HEK293 (cell line): ENCODE results near the gene DMKN.

Experiments
- ZNF157 ChIP-seq: fragments of 450-650 bp; formaldehyde crosslinking; IDR thresholded peaks from 2 replicates; pipeline ENCODE4 v1.5.1; 2016; ENCODE audit warnings: missing biosample characterization, missing genetic modification characterization
- ZNF701 ChIP-seq: fragments of 450-650 bp; formaldehyde crosslinking; IDR thresholded peaks from 2 replicates; pipeline ENCODE4 v1.5.1; 2016; ENCODE audit warnings: missing biosample characterization, missing genetic modification characterization

GRCh38 chr19:35509861-35510625 lies 3.4 kb downstream of the DMKN start:
- TF ChIP-seq ZNF157: no peak; the same call in 1 of the 2 replicates
- TF ChIP-seq ZNF701 (tag by site-specific recombination): no peak
